ENCODE measurements around the gene PLEKHA5. TPM values are rescaled to one million over a fixed set of nuclear protein-coding genes. Genes with fewer than 3 reads are reported as not detected.
A peak's percentile ranks its signal among the peaks of the same experiment; 100 is the strongest.
"Not testable (repeated sequence)": the region's sequence is repeated elsewhere in the genome, so short reads cannot be mapped to it uniquely, and the experiment has no call there.

PLEKHA5 gene
- total RNA-seq, 1 donor from 2014 or later: 62.5 TPM

- no peak for ATAC-seq
- intact Hi-C loops (cut with micrococcal nuclease): no loop called here
- no peak for DNase-seq
Observed at GRCh38 chr12:19351346-19351745, 221.8 kb downstream of the PLEKHA5 start.

- ATAC-seq (peak; percentile 66), DNase-seq (no peak)
- intact Hi-C loops (cut with micrococcal nuclease): no loop called here
Observed at GRCh38 chr12:19369691-19370148, 240.2 kb downstream of the PLEKHA5 start.

GRCh38 chr12:19373586-19373985, 244.1 kb downstream of the PLEKHA5 start:
- DNase-seq (no peak), ATAC-seq (no peak)
- intact Hi-C loops (cut with micrococcal nuclease): no loop called here

- DNase-seq: no peak
- ATAC-seq: no peak
- intact Hi-C loops (cut with micrococcal nuclease): no loop called here
Observed at GRCh38 chr12:19375888-19376287, 246.4 kb downstream of the PLEKHA5 start.

- ATAC-seq (no peak), DNase-seq (no peak)
- intact Hi-C loops (cut with micrococcal nuclease): no loop called here
Observed at GRCh38 chr12:19376691-19377090, 247.2 kb downstream of the PLEKHA5 start.

GRCh38 chr12:19382111-19382526, 252.6 kb downstream of the PLEKHA5 start:
- DNase-seq (no peak), ATAC-seq (peak; percentile 47)
- intact Hi-C loops (cut with micrococcal nuclease): no loop called here

- intact Hi-C loops (cut with micrococcal nuclease): no loop called here
- no peak for DNase-seq
- ATAC-seq: no peak
Observed at GRCh38 chr12:19382563-19382962, 253.0 kb downstream of the PLEKHA5 start.

- DNase-seq (no peak), ATAC-seq (peak; percentile 71)
- intact Hi-C loops (cut with micrococcal nuclease): no loop called here
Observed at GRCh38 chr12:19387161-19387560, 257.6 kb downstream of the PLEKHA5 start.

- ATAC-seq (peak; percentile 81), DNase-seq (no peak)
- intact Hi-C loops (cut with micrococcal nuclease): no loop called here
Observed at GRCh38 chr12:19388131-19388549, 258.6 kb downstream of the PLEKHA5 start.

GRCh38 chr12:19390051-19390598, 260.6 kb downstream of the PLEKHA5 start:
- no peak for ATAC-seq

GRCh38 chr12:19392644-19393043, 263.1 kb downstream of the PLEKHA5 start:
- ATAC-seq, DNase-seq: not testable (repeated sequence)

More at GRCh38 chr12:19390051-19390598, 260.6 kb downstream of the PLEKHA5 start:
- DNase-seq: no peak
- intact Hi-C loops (cut with micrococcal nuclease): no loop called here

GRCh38 chr12:19394385-19394784, 264.9 kb downstream of the PLEKHA5 start:
- ATAC-seq: peak; percentile 13
- no peak for DNase-seq
- intact Hi-C loops (cut with micrococcal nuclease): no loop called here

More at GRCh38 chr12:19392644-19393043, 263.1 kb downstream of the PLEKHA5 start:
- intact Hi-C loops (cut with micrococcal nuclease): not testable (repeated sequence)

- ATAC-seq (peak; percentile 73), DNase-seq (no peak)
- intact Hi-C loops (cut with micrococcal nuclease): no loop called here
Observed at GRCh38 chr12:19397534-19397933, 268.0 kb downstream of the PLEKHA5 start.

- no peak for DNase-seq
- intact Hi-C loops (cut with micrococcal nuclease): no loop called here
- peak; percentile 45 for ATAC-seq
Observed at GRCh38 chr12:19398376-19399363, 269.1 kb downstream of the PLEKHA5 start.

GRCh38 chr12:19400649-19401285, 271.2 kb downstream of the PLEKHA5 start:
- DNase-seq; intact Hi-C loops (cut with micrococcal nuclease): not testable (repeated sequence)

GRCh38 chr12:19402211-19402610, 272.7 kb downstream of the PLEKHA5 start:
- intact Hi-C loops (cut with micrococcal nuclease): no loop called here
- ATAC-seq: no peak

More at GRCh38 chr12:19400649-19401285, 271.2 kb downstream of the PLEKHA5 start:
- not testable (repeated sequence) for ATAC-seq

GRCh38 chr12:19402743-19403431, 273.4 kb downstream of the PLEKHA5 start:
- intact Hi-C loops (cut with micrococcal nuclease): no loop called here
- ATAC-seq (peak; percentile 72), DNase-seq (peak; percentile 60)

More at GRCh38 chr12:19402211-19402610, 272.7 kb downstream of the PLEKHA5 start:
- DNase-seq: no peak

- intact Hi-C loops (cut with micrococcal nuclease): no loop called here
- no peak for ATAC-seq
- no peak for DNase-seq
Observed at GRCh38 chr12:19404242-19404880, 274.8 kb downstream of the PLEKHA5 start.
